GM18909 (cell line): ENCODE data around the gene DIPK1B.
A peak's percentile ranks its signal among the peaks of the same experiment; 100 is the strongest.

Experiments used
- ATAC-seq: cut with Tn5 transposase; IDR thresholded peaks from one replicate; pipeline ENCODE4 v1.9.1; 2021; ENCODE audit warnings: mild to moderate bottlenecking; ENCODE audit not compliant: unreplicated experiment, poor library complexity

The DIPK1B gene

DNA sequence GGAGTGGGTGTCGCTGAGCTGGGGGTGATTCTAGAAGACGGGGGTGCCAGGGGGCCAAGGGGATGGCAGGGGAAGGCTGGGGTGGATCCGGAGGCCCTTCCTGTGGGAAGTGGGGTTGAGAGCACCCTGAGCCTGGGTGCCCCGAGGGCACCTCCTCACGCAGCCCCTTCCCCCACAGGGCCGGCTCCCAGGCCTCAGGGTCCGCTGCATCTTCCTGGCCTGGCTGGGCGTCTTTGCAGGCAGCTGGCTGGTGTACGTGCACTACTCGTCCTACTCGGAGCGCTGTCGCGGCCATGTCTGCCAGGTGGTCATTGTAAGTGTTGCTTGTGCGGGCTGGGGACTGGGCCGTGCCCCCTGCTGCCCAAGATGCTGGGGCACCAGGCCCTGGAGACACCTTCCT lies 5.0 kb downstream of the DIPK1B start:
- no peak for ATAC-seq

DNA sequence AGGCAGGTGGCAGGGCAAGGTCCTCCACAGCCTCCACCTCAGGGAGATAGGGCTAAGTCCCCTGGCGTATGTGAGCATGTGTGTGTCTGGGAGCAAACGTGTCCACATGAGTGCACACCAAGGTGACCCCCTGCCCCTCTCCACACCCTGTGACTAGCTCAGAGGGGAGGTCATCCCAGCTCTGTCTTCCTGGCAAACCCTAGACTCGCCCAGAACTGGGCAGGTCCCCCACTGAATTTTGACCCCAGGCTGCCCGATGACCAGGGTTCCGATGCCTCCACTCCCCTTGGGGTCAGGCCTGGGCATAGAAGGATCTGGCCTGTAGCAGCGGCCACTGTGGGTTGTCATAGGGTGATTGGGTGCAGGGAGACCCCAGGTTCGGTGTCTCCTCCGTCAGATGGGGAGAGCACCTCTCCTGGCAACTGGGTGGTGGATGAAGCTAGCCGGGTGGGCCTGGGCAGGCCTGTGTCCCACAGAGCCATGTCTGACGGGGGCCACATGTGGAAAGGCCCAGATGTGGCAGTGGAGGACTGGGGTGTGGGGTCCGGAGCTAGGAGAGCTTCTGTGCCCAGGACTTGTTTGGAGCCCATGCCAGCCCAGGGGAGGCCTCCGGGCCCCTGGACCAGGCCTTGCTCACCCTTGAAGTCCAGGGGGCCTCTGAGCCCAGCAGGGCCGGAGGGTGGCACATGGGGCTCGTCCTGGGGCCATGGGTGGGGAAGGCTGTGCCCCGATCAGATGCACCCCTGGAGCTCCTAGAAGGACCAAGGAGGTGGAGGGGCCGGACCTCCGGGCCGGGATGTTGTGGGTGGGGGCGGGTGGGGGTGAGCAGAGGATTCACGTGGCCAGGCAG lies 6.2 kb downstream of the DIPK1B start:
- ATAC-seq = no peak

DNA sequence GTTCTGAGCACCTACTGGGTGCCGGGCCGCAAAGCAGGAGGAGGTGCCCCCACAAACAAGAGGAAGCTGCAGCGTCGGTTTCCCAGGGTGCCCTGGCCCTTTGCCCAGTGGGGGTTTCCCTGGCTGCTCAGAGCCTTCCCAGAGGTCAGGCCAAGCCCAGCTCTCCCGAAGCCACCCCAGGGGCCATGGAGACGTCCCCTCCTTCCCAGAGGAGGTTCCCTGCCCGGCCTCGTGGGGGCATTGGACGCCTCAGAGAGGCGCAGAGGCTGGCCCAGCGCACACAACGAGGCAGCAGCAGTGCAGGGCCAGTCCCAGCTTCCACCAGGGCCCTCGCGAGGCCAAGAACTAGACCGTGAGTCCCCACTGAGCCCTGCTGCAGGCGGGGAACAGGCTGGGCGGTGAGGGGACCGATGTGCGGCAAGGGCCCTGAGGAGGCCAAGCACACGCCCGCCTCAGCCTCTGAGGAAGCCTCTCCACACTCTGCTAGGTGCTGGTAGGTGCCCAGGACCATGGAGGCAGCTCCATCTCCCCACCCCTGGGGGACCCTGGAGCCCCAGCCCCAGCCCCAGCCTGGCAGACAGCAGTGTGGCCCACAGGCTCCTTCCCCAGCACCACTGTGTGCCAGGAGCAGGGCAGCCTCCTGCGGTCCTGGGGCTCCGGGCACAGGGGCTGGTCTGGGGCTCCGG lies 7.0 kb downstream of the DIPK1B start:
- no peak for ATAC-seq

DNA sequence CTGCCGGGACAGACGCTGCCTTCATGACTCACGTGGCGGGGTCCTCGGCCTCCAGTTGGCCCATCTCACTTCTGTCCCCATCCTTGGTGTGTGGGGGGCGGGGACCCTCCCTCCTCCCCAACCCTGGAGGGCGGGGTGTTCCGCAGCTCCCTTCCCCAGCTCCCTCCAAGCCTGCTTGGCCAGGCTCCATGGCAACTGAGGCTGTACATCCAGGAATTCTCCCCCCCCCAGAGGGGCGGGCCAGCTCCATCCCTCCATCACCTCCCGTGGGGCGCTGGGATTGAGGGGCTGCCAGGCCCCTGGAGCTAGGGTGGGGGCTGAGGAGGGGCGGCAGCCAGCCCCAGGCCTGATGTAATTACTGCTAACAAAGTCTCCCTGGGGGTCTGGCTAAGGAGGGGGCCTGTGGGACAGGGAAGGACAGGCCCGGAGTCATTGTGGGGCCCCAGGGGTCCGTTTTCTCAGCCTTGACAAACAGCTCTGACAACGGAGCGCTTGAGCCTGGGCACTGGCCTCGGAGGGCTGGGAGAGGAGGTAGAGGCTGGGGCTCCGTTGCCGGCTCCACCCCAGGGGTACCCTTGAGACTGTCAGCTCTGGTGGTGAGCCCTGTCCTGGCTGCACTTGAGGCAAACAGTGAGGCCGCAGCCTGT lies 8.0 kb downstream of the DIPK1B start:
- ATAC-seq = no peak

DNA sequence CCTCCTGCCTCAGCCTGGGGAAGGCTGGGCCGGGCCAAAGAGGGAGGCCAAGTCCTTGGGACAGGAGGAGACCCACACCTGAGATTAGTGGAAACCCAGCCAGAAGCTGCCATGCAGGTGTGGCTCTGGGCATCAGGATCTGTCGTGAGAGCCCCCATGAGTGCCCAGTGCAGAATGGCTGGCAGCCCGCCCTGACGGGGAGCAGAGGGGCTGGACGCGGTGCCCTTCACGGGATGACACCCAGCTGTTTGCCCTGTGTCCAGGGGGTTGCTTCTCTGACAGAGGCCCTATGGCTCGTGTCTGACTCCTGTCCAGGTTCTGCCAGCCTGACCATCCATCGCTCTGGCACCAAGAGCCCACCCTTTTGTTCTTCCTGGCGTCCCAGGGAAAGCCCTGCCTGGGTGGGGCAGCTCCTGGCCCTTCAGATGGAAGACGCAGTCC lies 8.5 kb downstream of the DIPK1B start:
- ATAC-seq = no peak

DNA sequence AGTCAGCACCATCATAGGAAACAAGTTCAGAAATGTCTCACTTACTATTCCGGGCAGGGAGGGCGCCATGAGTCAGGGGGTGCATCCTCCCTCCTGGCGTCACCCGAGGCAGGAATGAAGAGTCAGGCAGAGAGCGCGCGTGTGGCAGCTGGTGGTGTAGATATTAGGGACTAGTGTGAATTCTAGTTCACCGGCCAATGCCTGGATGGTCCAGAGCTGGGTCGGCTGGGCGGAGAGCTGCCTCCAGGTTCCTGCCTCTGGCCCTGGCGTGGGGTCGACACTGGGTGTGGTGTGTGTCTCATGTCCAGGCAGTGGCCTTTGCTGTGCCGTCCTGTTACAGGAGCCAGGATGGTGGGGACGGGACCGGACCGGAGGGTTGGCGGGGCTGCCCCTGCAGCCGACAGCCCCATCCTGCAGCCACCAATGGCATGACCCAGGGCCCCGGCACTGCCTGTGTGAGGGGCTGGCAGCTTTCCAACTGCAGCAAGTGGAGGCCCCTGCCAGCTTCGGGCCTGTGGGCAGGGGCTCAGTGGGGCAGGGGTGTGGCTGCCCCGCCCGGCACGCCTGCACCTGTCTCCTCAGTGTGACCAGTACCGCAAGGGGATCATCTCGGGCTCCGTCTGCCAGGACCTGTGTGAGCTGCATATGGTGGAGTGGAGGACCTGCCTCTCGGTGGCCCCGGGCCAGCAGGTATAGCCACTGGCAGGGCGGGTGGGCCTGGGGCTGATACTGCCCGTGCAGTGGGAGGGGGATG lies 9.1 kb downstream of the DIPK1B start:
- ATAC-seq = no peak

DNA sequence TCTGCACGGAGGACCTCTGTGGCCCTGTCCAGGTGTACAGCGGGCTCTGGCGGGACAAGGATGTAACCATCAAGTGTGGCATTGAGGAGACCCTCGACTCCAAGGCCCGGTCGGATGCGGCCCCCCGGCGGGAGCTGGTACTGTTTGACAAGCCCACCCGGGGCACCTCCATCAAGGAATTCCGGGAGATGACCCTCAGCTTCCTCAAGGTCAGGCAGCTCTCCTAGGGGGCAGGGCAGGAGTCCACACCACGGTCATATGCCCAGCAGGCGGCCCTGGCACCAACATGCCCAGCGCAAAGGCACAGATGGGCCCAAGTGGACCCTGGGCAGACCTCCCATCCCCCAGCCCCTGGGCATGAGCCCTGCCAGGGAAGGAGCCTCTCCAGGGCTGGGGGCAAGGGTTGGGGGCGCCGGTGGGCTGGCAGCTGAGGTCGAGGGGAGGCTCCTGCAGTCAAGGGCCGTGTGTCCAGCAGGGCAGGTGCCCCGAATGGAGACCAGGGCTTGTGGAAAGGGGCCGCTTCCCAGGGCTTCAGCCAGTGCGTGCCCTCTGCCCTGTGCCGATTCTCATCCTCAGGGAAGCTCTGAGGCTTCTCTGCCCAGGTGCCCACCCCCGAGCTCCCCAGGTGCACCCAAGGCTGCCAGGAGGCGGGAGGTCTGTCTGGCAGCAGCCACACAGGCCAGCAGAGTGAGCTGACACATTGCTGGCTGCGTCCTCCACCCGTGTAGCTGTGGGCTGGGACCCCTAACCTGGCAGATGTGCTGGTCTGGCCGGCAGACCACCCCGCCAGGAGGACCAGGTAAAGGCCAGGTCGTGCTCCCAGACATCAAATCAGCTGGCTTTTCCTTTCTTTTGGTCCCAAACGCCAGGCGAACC lies 10.0 kb downstream of the DIPK1B start:
- ATAC-seq = no peak

DNA sequence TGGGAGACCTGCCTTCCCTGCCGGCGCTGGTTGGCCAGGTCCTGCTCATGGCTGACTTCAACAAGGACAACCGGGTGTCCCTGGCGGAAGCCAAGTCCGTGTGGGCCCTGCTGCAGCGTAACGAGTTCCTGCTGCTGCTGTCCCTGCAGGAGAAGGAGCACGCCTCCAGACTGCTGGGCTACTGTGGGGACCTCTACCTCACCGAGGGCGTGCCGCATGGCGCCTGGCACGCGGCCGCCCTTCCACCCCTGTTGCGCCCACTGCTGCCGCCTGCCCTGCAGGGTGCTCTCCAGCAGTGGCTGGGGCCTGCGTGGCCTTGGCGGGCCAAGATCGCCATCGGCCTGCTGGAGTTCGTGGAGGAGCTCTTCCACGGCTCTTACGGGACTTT lies 10.6 kb downstream of the DIPK1B start:
- ATAC-seq = no peak

DNA sequence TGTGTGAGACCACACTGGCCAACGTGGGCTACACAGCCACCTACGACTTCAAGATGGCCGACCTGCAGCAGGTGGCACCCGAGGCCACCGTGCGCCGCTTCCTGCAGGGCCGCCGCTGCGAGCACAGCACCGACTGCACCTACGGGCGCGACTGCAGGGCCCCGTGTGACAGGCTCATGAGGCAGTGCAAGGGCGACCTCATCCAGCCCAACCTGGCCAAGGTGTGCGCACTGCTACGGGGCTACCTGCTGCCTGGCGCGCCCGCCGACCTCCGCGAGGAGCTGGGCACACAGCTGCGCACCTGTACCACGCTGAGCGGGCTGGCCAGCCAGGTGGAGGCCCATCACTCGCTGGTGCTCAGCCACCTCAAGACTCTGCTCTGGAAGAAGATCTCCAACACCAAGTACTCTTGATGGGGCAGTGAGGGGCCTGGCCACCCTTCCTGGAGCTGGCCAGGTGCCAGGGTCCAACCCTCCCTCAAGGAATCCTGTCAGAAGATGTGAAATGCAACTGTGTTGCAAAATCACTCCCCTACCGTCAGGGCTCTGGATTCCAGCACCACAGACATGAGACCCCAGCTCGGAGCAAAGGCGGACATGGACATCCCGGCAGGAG lies 11.1 kb downstream of the DIPK1B start:
- no peak for ATAC-seq

DNA sequence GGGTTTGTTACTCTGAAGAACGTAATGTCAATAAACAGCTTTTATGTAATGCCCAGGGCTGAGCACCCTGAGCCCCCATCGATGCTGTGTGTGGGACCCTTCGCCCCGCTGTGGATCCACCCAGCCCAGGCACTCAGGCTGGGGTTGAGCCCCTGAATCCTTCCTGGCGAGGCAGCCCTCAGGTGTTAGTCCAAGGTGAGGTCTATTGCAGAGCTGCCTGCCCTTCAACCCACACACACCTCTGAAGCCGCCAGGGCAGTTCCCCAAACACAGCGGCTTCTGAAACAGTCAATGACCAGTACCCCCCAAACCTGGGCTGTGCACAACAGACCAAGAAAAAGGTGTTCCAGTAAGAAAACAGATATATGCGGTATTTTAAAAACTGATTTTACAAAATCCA lies 11.6 kb downstream of the DIPK1B start:
- no peak for ATAC-seq

DNA sequence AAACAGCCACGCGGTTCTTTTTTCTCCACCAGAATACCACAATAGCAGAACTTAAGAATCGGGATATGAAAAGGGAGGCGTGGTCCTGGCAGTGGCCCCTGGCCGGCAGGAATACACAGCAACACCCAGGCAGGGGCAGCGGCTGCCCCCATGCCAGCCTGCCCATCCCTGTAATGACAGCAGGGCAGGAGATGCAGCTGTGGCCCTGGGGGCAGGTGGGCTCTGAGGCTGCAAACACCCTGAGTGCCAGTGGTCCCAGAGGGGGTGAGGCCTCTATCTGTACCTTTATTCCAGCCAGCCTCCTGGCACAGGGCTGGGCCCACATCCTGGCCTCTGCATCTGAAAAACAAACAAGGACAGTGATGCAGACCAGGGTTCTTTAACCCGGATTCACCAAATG lies 12.4 kb downstream of the DIPK1B start:
- no peak for ATAC-seq

DNA sequence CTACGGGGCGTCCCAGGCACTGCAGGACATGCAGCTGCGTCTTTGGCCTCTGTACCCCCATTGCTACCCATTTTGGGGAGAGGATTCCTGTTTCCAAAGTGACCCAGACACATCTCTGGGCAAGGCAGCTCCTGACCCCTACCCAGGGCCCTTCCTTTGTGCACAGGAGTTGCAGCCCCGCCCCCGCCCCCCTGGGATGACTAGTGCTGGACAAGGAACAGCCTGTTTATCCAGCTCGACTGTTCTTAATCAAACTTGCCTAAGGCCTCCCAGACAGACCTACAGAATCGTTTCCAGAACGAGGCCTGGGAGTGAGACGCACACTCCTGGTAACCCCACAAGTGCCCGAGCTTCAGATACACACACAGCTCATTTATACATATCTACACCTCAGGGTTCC lies 13.2 kb downstream of the DIPK1B start:
- ATAC-seq = no peak

DNA sequence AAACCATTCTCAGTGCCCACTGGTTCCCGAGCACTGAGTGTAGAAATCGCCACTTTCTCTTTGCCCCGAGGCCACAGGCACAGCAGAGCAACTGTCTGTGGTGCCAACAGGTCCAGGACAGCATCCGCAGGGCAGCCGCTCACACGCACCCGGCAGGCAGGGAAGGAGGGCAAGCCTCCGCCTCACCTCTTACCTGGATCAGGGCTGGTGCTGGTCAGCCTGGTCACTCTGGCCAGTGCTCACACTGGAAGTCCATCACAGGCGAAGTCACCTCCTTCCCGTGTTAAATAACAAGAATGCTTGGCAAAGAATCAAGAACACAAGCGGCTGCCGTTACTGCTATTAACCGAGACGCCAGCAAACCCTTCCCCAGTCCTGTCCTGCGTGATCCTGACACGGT lies 13.7 kb downstream of the DIPK1B start:
- no peak for ATAC-seq

DNA sequence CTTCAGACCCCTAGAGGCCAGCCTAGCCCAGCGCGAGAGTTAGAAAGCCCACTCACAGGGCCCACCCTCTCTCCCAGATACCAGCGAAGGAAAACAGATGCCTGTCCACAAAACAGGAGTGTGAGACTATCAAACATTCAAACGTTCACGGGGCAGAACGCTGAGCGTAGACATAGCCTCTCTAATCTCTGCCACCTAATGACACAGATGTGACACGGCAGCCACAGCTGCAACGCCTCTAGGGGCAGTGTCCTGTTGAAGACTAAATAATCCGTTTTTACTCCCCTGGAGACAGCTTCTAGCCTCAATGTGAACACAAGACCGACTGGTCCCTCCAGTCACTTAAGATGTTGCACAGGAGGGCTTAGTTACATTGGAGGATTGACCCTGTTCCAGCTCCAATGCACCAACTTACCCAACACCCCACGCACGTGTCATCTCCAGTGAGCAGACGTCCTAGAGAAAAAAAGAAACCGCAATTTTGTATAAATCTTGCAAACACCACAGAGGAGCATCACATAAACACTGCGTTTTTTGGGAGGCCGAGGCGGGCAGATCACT lies 14.3 kb downstream of the DIPK1B start:
- ATAC-seq = no peak

DNA sequence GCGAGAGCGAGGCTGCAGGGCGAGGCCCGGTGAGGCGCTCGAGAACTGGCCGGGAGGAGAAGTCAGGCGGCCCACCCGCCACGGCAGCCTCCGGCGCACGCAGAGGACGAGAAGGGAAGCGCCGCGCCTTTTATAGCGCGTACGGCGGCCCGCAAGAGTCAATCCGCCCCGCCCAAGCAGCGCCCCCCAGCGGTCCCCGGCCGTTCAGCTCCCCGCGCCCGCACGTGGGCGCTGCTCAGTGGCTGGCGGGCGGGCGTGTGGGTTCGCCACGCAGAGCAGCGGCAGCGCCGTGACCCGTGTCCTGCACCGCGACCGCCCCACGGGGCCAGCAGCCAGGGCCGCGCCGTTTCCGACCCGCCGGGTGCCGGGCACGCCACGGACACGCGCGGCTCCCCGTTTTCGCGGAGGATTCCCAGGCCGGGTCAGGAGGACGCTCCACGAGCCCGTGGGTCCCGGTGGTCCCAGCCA lies 15.7 kb downstream of the DIPK1B start:
- peak; percentile 68 for ATAC-seq

DNA sequence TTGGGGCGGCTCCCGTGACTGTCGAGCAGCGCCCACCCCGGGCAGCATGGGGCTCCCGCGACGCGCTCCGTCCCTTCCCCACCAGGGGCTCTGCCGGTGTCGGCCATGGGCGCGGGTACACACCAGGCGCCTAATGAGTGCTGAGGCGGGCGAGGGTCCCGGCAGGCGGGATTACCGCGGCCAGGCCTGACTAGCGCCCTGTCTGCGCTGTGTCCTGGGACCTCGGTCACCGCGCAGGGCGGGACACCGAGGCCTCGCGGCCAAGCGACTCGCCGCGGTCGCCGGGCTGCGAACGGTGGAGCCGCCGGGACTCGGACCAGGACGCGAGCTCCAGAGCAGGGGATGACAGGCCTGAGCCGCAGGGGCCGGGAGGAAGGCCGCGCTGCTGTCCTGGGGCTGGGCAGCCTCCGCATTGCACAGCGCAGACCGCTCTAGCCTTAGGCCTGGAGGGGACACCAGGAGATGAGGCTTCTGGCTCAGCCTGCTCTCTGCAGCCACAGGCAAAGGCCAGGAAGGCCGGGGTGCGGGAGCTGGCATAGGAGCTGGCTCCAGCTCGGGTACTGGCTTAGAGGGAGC lies 16.3 kb downstream of the DIPK1B start:
- ATAC-seq = peak; percentile 21

DNA sequence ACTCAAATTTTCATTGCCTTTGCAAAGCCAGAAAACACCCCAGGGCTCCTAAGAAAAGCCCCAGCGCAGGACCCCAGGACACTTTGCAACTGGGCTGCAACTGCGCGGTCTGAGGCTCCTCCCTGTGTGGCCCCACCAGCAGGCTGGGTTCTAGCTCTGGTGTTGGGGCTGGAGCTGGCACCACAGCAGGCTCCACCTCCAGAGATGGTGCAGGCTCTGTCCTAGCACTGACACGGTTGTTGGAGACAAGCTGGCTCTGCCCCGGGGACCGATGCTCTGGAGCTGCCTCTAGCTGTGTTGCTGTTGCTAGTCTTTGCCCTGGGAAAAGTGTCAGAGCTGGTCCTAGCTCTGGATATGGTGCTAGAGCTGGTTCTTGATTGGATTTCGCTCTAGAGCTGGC lies 16.8 kb downstream of the DIPK1B start:
- ATAC-seq = no peak

DNA sequence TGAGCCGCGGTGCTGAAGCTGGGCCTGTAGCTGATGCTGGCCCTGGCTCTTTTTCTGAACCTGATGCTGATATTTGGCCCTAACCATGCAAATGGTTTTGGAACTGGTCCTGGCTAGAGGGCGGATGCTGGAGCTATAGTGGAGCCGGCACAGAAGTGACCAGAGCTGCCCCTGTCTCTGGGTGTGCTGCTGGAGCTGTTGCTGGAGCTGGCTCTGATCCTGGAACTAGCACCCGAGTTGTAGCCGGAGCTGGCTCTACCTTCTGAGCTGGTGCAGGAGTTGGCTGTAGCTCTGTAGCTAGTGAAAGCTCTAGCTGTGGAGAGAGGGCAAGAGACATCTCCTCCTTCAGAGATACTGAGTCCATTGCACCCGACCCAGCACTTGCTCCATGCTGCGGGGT lies 17.6 kb downstream of the DIPK1B start:
- ATAC-seq = no peak
